KG1 (cell line): Measurements from ENCODE around the gene ZSWIM5.
"Not testable (repeated sequence)": the region's sequence is repeated elsewhere in the genome, so short reads cannot be mapped to it uniquely, and the experiment has no call there.

Experiments used
- DNase-seq: peaks from one replicate; lab custom pipeline; 2025; lab: John Stamatoyannopoulos, UW

ZSWIM5 gene

GRCh38 chr1:45141247-45142003 lies 65.0 kb downstream of the ZSWIM5 start:
- DNase-seq, result no peak

- no peak for DNase-seq
Observed at GRCh38 chr1:45136984-45137383, 69.4 kb downstream of the ZSWIM5 start.

GRCh38 chr1:45135316-45135715 lies 71.1 kb downstream of the ZSWIM5 start:
- no peak for DNase-seq

- DNase-seq, result no peak
Observed at GRCh38 chr1:45134461-45134873, 71.9 kb downstream of the ZSWIM5 start.

- not testable (repeated sequence) for DNase-seq
Observed at GRCh38 chr1:45132719-45133118, 73.7 kb downstream of the ZSWIM5 start.

- DNase-seq, result no peak
Observed at GRCh38 chr1:45123358-45123757, 83.0 kb downstream of the ZSWIM5 start.

- no peak for DNase-seq
Observed at GRCh38 chr1:45122724-45123123, 83.7 kb downstream of the ZSWIM5 start.

GRCh38 chr1:45117766-45118165 lies 88.6 kb downstream of the ZSWIM5 start:
- DNase-seq, result no peak

GRCh38 chr1:45116820-45117219 lies 89.6 kb downstream of the ZSWIM5 start:
- no peak for DNase-seq

GRCh38 chr1:45116340-45116739 lies 90.1 kb downstream of the ZSWIM5 start:
- no peak for DNase-seq

GRCh38 chr1:45115198-45115597 lies 91.2 kb downstream of the ZSWIM5 start:
- DNase-seq, result not testable (repeated sequence)

GRCh38 chr1:45112661-45113060 lies 93.7 kb downstream of the ZSWIM5 start:
- DNase-seq, result no peak

GRCh38 chr1:45111239-45111638 lies 95.2 kb downstream of the ZSWIM5 start:
- DNase-seq, result no peak

- no peak for DNase-seq
Observed at GRCh38 chr1:45107782-45108181, 98.6 kb downstream of the ZSWIM5 start.

- DNase-seq, result not testable (repeated sequence)
Observed at GRCh38 chr1:45106864-45107263, 99.5 kb downstream of the ZSWIM5 start.

GRCh38 chr1:45106156-45106545 lies 100.3 kb downstream of the ZSWIM5 start:
- not testable (repeated sequence) for DNase-seq

GRCh38 chr1:45105486-45106155 lies 100.8 kb downstream of the ZSWIM5 start:
- not testable (repeated sequence) for DNase-seq

GRCh38 chr1:45103534-45103933 lies 102.9 kb downstream of the ZSWIM5 start:
- no peak for DNase-seq

- no peak for DNase-seq
Observed at GRCh38 chr1:45101947-45102346, 104.5 kb downstream of the ZSWIM5 start.

GRCh38 chr1:45101528-45101927 lies 104.9 kb downstream of the ZSWIM5 start:
- DNase-seq, result not testable (repeated sequence)

GRCh38 chr1:45097944-45098343 lies 108.5 kb downstream of the ZSWIM5 start:
- no peak for DNase-seq

- DNase-seq, result no peak
Observed at GRCh38 chr1:45097079-45097478, 109.3 kb downstream of the ZSWIM5 start.

GRCh38 chr1:45095450-45095849 lies 111.0 kb downstream of the ZSWIM5 start:
- no peak for DNase-seq

- not testable (repeated sequence) for DNase-seq
Observed at GRCh38 chr1:45094371-45094770, 112.0 kb downstream of the ZSWIM5 start.
